Loucy (cell line): Measurements from ENCODE around the gene LDAH.

Source experiments
- CTCF ChIP-seq: fragments of 200-600 bp; sonication (generic); conservative IDR thresholded peaks from 2 replicates; pipeline ENCODE4 v1.5.1; 2014; ENCODE audit warnings: mild to moderate bottlenecking, antibody characterized with exemption, low read length
- EZH2phosphoT487 ChIP-seq: fragments of 200-600 bp; IDR thresholded peaks from 2 replicates; pipeline ENCODE4 v1.6.1; 2018; ENCODE audit warnings: antibody characterized with exemption, mild to moderate bottlenecking, moderate library complexity, borderline replicate concordance

DNA sequence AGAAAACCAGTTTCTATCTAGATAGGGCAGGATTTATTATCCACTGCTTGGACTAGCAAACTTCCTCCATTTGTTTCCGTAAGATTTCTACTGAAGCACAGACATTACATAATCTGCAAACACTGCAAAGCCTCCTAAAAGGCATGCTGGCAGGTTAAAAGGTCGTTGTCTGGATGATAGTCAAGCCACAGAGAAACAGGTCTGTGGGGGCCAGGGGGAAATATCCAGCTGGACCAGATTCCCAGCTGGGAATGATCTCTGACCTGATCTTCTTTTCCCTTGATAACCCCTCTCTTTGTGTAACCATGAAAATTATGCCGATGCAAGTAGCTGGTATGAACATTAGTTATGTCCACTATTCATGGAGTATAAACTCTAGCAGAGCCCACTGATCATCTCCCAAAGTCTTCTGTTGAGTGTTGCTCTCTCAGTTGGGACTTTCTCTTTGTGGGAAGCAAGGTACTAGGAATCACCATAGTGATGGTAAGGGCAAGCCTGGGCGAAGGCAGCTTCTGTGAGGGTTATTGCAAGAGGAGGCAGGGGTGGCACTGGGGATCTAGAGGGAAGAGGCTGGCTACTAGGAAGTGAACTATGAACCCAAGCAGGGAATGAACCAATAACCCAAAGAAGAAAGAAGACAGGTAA lies 94.7 kb downstream of the LDAH start:
- TF ChIP-seq CTCF (no peak), EZH2phosphoT487 (no peak)
